WTC11 (cell line): ENCODE measurements around the gene ZNF302.

ENCODE experiments used
- ZNF232 ChIP-seq: sonication (generic); formaldehyde crosslinking; IDR thresholded peaks from 2 replicates; pipeline ENCODE4 v1.8.0; 2022; ENCODE audit warnings: mild to moderate bottlenecking, missing genetic modification reagents
- TF ChIP-seq, protein P1 (sequence below): fragments of 200-600 bp; IDR thresholded peaks from 2 replicates; pipeline ENCODE4 v1.8.0; 2022; ENCODE audit warnings: antibody characterized with exemption
- TF ChIP-seq, protein P2 (sequence below): sonication (generic); formaldehyde crosslinking; IDR thresholded peaks from 2 replicates; pipeline ENCODE4 v1.8.1; 2023; ENCODE audit warnings: mild to moderate bottlenecking, missing genetic modification reagents, borderline replicate concordance

GRCh38 chr19:34733266-34733745 is 55.8 kb downstream of the ZNF302 start:
- TF ChIP-seq, protein P1, sequence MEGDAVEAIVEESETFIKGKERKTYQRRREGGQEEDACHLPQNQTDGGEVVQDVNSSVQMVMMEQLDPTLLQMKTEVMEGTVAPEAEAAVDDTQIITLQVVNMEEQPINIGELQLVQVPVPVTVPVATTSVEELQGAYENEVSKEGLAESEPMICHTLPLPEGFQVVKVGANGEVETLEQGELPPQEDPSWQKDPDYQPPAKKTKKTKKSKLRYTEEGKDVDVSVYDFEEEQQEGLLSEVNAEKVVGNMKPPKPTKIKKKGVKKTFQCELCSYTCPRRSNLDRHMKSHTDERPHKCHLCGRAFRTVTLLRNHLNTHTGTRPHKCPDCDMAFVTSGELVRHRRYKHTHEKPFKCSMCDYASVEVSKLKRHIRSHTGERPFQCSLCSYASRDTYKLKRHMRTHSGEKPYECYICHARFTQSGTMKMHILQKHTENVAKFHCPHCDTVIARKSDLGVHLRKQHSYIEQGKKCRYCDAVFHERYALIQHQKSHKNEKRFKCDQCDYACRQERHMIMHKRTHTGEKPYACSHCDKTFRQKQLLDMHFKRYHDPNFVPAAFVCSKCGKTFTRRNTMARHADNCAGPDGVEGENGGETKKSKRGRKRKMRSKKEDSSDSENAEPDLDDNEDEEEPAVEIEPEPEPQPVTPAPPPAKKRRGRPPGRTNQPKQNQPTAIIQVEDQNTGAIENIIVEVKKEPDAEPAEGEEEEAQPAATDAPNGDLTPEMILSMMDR, result no peak
- no peak for TF ChIP-seq ZNF232 (CRISPR knock-in tag)
- TF ChIP-seq, protein P2, sequence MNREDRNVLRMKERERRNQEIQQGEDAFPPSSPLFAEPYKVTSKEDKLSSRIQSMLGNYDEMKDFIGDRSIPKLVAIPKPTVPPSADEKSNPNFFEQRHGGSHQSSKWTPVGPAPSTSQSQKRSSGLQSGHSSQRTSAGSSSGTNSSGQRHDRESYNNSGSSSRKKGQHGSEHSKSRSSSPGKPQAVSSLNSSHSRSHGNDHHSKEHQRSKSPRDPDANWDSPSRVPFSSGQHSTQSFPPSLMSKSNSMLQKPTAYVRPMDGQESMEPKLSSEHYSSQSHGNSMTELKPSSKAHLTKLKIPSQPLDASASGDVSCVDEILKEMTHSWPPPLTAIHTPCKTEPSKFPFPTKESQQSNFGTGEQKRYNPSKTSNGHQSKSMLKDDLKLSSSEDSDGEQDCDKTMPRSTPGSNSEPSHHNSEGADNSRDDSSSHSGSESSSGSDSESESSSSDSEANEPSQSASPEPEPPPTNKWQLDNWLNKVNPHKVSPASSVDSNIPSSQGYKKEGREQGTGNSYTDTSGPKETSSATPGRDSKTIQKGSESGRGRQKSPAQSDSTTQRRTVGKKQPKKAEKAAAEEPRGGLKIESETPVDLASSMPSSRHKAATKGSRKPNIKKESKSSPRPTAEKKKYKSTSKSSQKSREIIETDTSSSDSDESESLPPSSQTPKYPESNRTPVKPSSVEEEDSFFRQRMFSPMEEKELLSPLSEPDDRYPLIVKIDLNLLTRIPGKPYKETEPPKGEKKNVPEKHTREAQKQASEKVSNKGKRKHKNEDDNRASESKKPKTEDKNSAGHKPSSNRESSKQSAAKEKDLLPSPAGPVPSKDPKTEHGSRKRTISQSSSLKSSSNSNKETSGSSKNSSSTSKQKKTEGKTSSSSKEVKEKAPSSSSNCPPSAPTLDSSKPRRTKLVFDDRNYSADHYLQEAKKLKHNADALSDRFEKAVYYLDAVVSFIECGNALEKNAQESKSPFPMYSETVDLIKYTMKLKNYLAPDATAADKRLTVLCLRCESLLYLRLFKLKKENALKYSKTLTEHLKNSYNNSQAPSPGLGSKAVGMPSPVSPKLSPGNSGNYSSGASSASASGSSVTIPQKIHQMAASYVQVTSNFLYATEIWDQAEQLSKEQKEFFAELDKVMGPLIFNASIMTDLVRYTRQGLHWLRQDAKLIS (CRISPR knock-in tag), result no peak
